Measurements from ENCODE around the gene C6orf136.

DNA sequence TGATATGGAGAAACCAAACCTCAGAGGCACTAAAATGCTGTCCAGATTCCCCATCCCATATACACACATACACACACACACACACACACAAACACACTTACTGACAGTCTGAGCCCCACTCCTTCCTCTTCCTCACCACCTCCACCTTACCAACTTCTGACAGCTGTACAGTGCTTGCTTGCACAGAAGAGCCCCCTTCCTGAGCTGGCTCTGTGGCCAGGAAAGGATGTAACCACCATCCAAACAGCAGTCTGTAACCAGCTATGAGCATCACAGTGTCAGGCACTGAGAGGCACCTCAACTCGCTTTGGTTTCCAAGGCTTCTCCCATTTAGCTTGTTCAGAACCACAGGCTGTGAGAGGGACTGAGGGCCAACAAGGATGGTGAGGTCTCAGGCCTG, 5.9 kb upstream of the C6orf136 start:
- no peak for TF ChIP-seq EZH2phosphoT487 (IDR thresholded peaks at IDR 0.05; ENCODE audit: insufficient read depth, low read depth)
- TF ChIP-seq EZH2 (IDR thresholded peaks at IDR 0.05; ENCODE audit: insufficient read depth, poor library complexity, severe bottlenecking): no peak
